Right lobe of liver (tissue), 6 donors: Measurements from ENCODE around the gene PCID2. TPM values are rescaled to one million over a fixed set of nuclear protein-coding genes. Genes with fewer than 3 reads are reported as not detected.

Source experiments
- ATAC-seq, 4 donors: fragments of 200-7000 bp; cut with Tn5 transposase; one replicate each; pipeline ENCODE4 v1.9.1; 2020; ENCODE audit warnings: mild to moderate bottlenecking in 4 of 4, moderate library complexity in 4 of 4
- DNase-seq, 3 donors: peaks; one replicate each; pipeline ENCODE4 v3.0.0-alpha.2; 2020
- H3K27ac ChIP-seq, 3 donors: fragments of 200-600 bp; one replicate each; pipeline ENCODE4 v1.8.0; 2022
- H3K27me3 ChIP-seq, 2 donors: fragments of 200-600 bp; one replicate each; pipeline ENCODE4 v1.8.0; 2022
- H3K36me3 ChIP-seq, 4 donors: fragments of 200-600 bp; sonication (generic) in 1 of 4; one replicate each; pipeline versions ENCODE4 v1.5.1 to v1.8.0; 2017 to 2022; ENCODE audit warnings: control low read depth in 1 of 4
- H3K4me1 ChIP-seq, 4 donors: fragments of 200-600 bp; sonication (generic) in 1 of 4; one replicate each; pipeline versions ENCODE4 v1.5.1 to v1.8.0; 2017 to 2022; ENCODE audit warnings: control low read depth in 1 of 4
- H3K4me3 ChIP-seq, 3 donors: fragments of 200-600 bp; one replicate each; pipeline ENCODE4 v1.8.0; 2022
- H3K9me3 ChIP-seq, 4 donors: fragments of 200-600 bp; sonication (generic) in 1 of 4; one replicate each; pipeline versions ENCODE4 v1.5.1 to v1.8.0; 2017 to 2022; ENCODE audit warnings: control low read depth in 1 of 4
- CTCF ChIP-seq, 4 donors: fragments of 200-600 bp in 3 of 4; fragments of 450-650 bp in 1 of 4; IDR thresholded peaks; one replicate each; pipeline versions ENCODE4 v1.5.1 to v1.8.0; 2016 to 2022; ENCODE audit warnings: antibody characterized with exemption in 4 of 4, mild to moderate bottlenecking in 2 of 4
- POLR2A ChIP-seq: fragments of 450-650 bp; IDR thresholded peaks from one replicate; pipeline ENCODE4 v1.6.1; 2017; ENCODE audit warnings: antibody characterized with exemption, mild to moderate bottlenecking
- WGBS: methylation state at CpG from one replicate; pipeline ENCODE4 v1.1.6; 2018; ENCODE audit warnings: low coverage, low lambda C conversion rate; ENCODE audit not compliant: insufficient coverage; ENCODE audit errors: missing lambda C conversion rate; 5-methylcytosine and 5-hydroxymethylcytosine counted together
- intact Hi-C, 2 donors: fragments of 100-400 bp; cut with DNase I; formaldehyde crosslinking; loops; one replicate each; pipeline versions ENCODE4 v1.11.2 to v1.14.1; 2022
- small RNA-seq, 2 experiments: library from RNA; depleted of rRNA; stranded (forward); fragments of <200 nt; gene quantifications; one replicate each; pipeline ENCODE3, GENCODE V24; 2016
- total RNA-seq, 6 experiments: library from RNA; depleted of rRNA in 2 of 6; stranded (reverse); fragments of >200 nt in 2 of 6; fragmentation: NEBNext Ultra II Directional in 3 of 6; extraction: Animal tissue kit (Norgen Biotek cat#: 25700) in 3 of 6; gene quantifications; one replicate each; pipeline versions ENCODE4 v1.1.0 to v1.2.4, GENCODE V29; 2016 to 2023
- donor health status: DM: no; HTN: yes; CAD: no.
- donor health status: DM: no; HTN: no; CAD: no.
- donor health status: DM: no; HTN: no; CAD: no.
- donor health status: DM: no; HTN: yes; CAD: no.
- donor health status: DM: no; HTN: yes; CAD: no.

Gene PCID2
- total RNA-seq, 6 experiments from 2014 or later, result 15.1 to 24.9 (median 19.4) TPM

DNA sequence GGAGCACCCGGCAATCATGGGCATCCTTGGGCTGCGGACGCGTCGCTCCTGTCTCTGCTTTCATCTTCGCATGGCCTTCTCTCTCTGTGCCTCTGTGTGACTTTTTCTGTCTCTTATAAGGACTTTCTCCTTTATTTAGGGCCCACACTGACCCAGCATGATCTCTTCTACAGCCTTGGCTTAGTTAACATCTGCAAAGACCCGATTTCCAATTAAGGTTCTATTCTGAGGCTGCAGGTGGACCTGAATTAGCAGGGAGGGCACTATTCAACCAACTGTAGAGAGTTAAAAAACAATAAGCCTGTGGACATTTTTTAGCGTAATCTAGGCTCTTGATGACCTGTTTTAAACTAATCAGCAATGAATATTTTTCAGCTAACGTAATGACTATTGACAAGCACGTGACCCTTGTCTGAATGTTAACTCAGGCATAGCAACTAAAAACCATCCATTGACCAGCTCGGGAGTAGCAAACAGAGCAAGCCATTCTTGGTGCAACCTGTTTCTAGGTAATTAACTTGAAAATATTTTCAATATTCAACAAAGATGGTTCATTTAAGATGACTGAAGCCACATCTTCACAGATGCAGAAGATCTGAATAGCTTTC lies 70.7 kb downstream of the PCID2 start:
- H3K27ac ChIP-seq, result peak overlapping the region in 2 of 3 donors; percentile 56 to 68
- H3K4me3 ChIP-seq, result no peak overlapping the region
- H3K27me3 ChIP-seq, result no peaks in the 10 kb centered on the region
- peak in 2 of 4 donors; percentile 51 to 56 for ATAC-seq
- intact Hi-C loops, result no loop called here
- WGBS, result 68% methylated on average over 10 of the region's 11 CpGs
- H3K4me1 ChIP-seq, result peaks cover 0 to 28% (median 0%) of the 10 kb centered on the region in 4 donors
- TF ChIP-seq CTCF (IDR thresholded peaks at IDR 0.05) (no peak), POLR2A (no peak)
- H3K36me3 ChIP-seq, result peaks cover 0 to 6% (median 0%) of the 10 kb centered on the region in 4 donors
- no peaks in the 10 kb centered on the region for H3K9me3 ChIP-seq
- DNase-seq, result no peak

DNA sequence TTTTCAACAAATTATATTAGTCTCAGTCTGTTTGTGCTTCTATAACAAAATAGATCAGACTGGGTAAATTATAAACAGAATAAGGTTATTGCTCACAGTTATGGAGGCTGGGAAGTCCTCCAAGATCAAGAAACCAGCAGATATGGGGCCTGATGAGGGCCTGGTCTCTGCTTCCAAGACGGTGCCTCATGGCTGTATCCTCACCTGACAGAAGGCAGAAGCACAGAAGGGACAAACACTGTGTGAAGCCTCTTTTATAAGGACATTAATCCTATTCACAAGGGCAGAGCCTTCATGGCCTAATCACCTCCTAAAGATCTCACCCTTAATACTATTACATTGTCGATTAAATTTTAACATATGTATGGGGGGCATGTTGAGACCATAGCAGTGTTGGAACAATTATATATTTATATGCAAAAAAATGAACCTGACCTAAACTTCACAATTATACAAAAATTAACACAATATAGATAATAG lies 73.1 kb downstream of the PCID2 start:
- WGBS, result 68% methylated on average over 2 of the region's 2 CpGs
- Histone ChIP-seq H3K27me3 (no peaks in the 10 kb centered on the region), H3K27ac (no peak overlapping the region), H3K36me3 (peaks cover 0 to 14% (median 0%) of the 10 kb centered on the region in 4 donors), H3K4me1 (peaks cover 0 to 28% (median 0%) of the 10 kb centered on the region in 4 donors), H3K4me3 (no peak overlapping the region), H3K9me3 (no peaks in the 10 kb centered on the region)
- TF ChIP-seq POLR2A, result no peak
- TF ChIP-seq CTCF (IDR thresholded peaks at IDR 0.05), result no peak
- ATAC-seq, result no peak
- DNase-seq, result no peak
- intact Hi-C loops, result no loop called here

GRCh38 chr13:113129921-113130750 lies 78.3 kb downstream of the PCID2 start:
- ATAC-seq (peak; percentile 14 to 44 (median 25)), DNase-seq (peak in 1 of 3 donors; percentile 39)
- Histone ChIP-seq H3K9me3 (no peaks in the 10 kb centered on the region), H3K27me3 (no peaks in the 10 kb centered on the region), H3K36me3 (peaks cover 0 to 20% (median 0%) of the 10 kb centered on the region in 4 donors), H3K4me3 (peak overlapping the region in 1 of 3 donors; percentile 20), H3K4me1 (no peaks in the 10 kb centered on the region), H3K27ac (no peak overlapping the region)
- WGBS, result 70% methylated on average over 24 of the region's 60 CpGs
- no peak for TF ChIP-seq CTCF (IDR thresholded peaks at IDR 0.05)
- no peak for TF ChIP-seq POLR2A
- intact Hi-C loops, result no loop called here

DNA sequence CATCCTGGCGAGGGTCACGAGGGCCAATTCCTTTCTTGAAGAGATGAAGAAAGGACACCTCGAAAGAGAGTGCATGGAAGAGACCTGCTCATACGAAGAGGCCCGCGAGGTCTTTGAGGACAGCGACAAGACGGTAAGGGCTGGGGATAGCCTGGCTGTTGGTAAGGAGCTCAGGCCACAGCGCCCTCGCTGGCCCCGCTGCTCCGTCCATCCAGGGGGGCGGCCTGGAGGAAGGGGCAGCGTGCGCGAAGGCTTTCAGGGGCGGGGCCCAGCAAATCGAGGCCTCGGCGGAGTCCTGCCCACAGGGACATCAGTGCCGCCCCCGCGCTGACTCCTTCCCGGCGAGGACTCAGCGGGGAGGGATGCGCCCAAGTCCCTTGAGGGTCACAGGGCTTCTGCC lies 79.0 kb downstream of the PCID2 start:
- Histone ChIP-seq H3K4me1 (peaks cover 0 to 4% (median 0%) of the 10 kb centered on the region in 4 donors), H3K9me3 (no peaks in the 10 kb centered on the region), H3K27ac (no peak overlapping the region), H3K27me3 (no peaks in the 10 kb centered on the region), H3K36me3 (peaks cover 0 to 20% (median 0%) of the 10 kb centered on the region in 4 donors), H3K4me3 (no peak overlapping the region)
- no peak for DNase-seq
- TF ChIP-seq POLR2A (no peak), CTCF (IDR thresholded peaks at IDR 0.05) (no peak)
- intact Hi-C loops, result no loop called here
- 91% methylated on average over 6 of the region's 27 CpGs for WGBS
- ATAC-seq, result peak in 1 of 4 donors; percentile 32

Small RNA genes lying within 50 kb of the gene (small RNA-seq; reads per million reads assigned to genes)
- 0 reads per million in 2 experiments for gene AL137002.1

Other genes starting within 250 kb of the PCID2 start
- 10 to 100 TPM in 5 of 6 experiments, 1 to 10 TPM in 1; 9.6 to 18.4 (median 11.7) TPM for gene MCF2L, start 239.5 kb downstream of the PCID2 start, total RNA-seq
- gene F7, start 102.9 kb downstream of the PCID2 start, total RNA-seq, result 100 to 1,000 TPM in 2 of 6 experiments, 10 to 100 TPM in 4; 42.9 to 147 (median 84.2) TPM
- gene F10, start 85.9 kb downstream of the PCID2 start, total RNA-seq, result 100 to 1,000 TPM; 108 to 157 (median 132) TPM
- gene PROZ, start 50.0 kb downstream of the PCID2 start, total RNA-seq, result 10 to 100 TPM; 11.2 to 71.2 (median 56.9) TPM
- 10 to 100 TPM; 29.2 to 75.8 (median 39.5) TPM for gene CUL4A, start 944 bp upstream of the PCID2 start, total RNA-seq
- gene LAMP1, start 88.6 kb upstream of the PCID2 start, total RNA-seq, result 100 to 1,000 TPM; 154 to 233 (median 197) TPM
- gene GRTP1, start 155.5 kb upstream of the PCID2 start, total RNA-seq, result 10 to 100 TPM; 18.5 to 41.3 (median 30.8) TPM
- 1 to 10 TPM in 4 of 6 experiments, under 1 TPM in 2; 0.37 to 1.7 (median 1.1) TPM for gene ADPRHL1, start 244.8 kb upstream of the PCID2 start, total RNA-seq